Measurements from ENCODE around the gene LEKR1.

LEKR1 gene

DNA sequence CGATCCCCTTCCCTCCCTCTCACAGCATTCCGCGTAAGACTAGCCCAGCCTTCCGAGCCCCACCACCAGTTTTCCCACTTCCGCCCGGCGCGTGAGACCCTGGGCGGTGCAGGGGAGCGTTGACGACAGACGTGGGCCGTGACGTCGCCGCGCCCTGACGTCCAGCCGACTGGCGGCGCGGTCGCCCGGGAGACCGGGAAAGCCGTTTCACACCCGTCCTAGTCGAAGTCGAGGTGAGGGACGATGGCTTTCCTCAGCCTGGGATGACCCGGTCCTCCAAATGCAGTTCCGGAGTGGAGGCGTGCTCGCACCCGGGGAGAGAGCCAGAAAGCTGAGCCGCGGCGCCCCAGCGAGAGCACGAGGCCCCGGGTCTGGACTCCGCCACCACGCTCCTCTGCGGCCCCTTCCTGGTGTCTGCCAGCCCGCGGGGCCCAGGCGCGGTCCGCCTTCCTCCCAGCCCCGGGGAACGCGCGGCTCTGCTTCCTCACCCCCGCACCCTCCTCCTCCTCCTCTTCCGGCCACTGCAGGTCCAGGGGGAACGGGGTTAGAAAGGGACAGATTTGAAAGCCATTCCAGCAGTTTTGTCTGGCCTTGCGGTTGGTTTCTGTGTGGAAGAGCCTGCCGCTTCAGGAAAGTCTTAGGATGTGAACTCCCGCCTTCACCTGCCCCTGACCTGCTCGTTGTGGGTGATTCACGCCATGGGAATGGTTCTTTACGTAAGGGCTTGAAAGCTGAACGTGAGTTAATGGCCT is at the start of gene LEKR1:
Gene LEKR1, plus strand, starts transcription at position 210 of the 752 bp plus-strand sequence. CDS start 2,977 bp downstream, outside the sequence.
- peaks cover 3% of the 10 kb centered on the region for H3K36me3 Mint-ChIP-seq
- H3K27ac Mint-ChIP-seq: peak within 1 kb of the TSS; percentile 97
- no peaks in the 10 kb centered on the region for H3K27me3 Mint-ChIP-seq
- peaks cover 26% of the 10 kb centered on the region for H3K4me1 Mint-ChIP-seq (ENCODE audit: low read depth)
- H3K4me3 Mint-ChIP-seq: peak within 1 kb of the TSS; percentile 88
- H3K9me3 Mint-ChIP-seq (ENCODE audit: low read depth): no peaks in the 10 kb centered on the region

DNA sequence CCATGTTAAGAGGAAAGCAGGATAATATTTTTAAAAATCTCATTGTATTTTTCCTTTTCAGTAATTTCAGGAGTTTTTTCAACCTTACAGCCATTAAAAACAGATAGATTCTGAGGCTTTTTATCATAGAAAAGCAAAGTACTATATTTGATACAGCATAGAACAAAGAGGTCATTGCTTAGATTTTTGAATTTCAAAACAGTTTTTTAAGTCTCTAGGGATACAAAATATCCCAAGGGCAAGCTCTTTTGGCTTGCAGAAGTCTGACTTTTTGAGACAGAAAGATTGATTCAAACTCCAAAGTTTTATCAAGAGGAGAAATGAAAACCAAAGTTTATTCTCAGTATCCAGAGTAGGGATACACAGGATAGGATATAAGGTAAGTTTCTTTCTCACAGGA is 49.3 kb upstream of the LEKR1 start:
- Mint-ChIP-seq H3K27me3 (peaks cover 2% of the 10 kb centered on the region), H3K4me3 (no peak overlapping the region), H3K9me3 (ENCODE audit: low read depth) (no peaks in the 10 kb centered on the region), H3K36me3 (peaks cover 2% of the 10 kb centered on the region), H3K4me1 (ENCODE audit: low read depth) (no peaks in the 10 kb centered on the region), H3K27ac (no peak overlapping the region)

DNA sequence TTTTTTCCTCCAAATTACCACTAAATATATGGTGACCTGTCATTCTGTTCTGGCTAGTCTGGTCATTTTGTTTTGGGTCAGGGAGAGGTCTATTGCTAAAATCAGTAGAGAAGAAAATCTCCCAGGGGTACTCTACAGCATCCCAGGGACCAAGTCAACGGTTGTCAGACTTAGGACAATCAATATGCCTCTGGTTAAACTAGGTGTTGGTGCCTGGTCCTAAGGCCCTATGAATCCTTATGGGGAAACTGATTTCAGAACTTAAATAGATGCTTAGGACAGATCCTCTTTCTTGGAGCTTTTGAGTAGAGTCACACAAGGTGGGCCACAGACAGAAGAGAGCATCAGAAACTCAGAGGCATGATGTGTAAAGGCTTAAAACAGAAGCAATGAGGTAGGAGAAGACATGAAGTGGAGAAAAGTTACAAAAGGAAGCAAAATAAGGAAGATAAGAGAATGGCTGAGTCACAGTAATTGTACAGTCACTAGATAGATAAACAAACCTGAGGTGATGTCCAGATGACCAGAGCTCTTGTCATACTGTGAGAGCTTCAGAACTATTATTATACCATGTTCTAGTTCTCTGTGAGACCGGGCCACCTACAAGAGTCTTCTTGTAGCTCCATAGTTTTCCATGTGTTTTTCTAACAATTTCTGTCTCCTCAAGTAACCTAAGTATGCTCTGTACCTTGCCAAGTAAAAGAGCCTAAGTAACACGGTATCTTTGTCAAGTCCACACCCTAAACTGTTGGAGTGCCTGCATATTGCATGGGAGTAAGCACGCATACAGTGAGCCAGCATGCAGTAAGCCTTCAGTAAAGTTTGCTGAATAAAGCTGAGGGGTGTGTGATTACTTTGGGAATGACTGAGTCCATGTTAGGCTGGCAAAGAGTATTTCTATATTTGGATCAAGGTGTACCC is 44.6 kb upstream of the LEKR1 start:
- Mint-ChIP-seq H3K27me3 (no peaks in the 10 kb centered on the region), H3K27ac (no peak overlapping the region), H3K36me3 (peaks cover 4% of the 10 kb centered on the region), H3K4me1 (ENCODE audit: low read depth) (peaks cover 4% of the 10 kb centered on the region), H3K4me3 (no peak overlapping the region), H3K9me3 (ENCODE audit: low read depth) (no peaks in the 10 kb centered on the region)

DNA sequence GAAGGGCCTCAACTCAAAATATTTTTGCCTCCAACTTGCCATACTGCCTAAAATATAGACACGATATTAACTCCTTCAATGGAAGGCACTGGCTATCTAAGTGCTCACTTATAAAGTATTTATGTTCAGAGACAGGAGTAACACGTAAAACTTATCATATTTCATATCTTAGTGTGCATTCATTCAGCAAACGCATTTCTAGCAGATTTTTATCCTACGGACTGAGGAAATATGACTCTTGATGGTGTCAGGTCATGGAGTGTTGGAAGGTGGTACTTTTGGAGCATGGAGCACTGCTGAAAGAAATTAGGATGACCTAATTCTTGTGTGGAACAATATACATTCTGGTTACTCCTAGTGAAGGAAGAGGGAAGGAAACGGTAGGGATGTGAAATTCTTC is 43.8 kb upstream of the LEKR1 start:
- H3K36me3 Mint-ChIP-seq: peaks cover 4% of the 10 kb centered on the region
- no peaks in the 10 kb centered on the region for H3K27me3 Mint-ChIP-seq
- H3K9me3 Mint-ChIP-seq (ENCODE audit: low read depth): no peaks in the 10 kb centered on the region
- no peak overlapping the region for H3K27ac Mint-ChIP-seq
- H3K4me3 Mint-ChIP-seq: no peak overlapping the region
- peaks cover 5% of the 10 kb centered on the region for H3K4me1 Mint-ChIP-seq (ENCODE audit: low read depth)

DNA sequence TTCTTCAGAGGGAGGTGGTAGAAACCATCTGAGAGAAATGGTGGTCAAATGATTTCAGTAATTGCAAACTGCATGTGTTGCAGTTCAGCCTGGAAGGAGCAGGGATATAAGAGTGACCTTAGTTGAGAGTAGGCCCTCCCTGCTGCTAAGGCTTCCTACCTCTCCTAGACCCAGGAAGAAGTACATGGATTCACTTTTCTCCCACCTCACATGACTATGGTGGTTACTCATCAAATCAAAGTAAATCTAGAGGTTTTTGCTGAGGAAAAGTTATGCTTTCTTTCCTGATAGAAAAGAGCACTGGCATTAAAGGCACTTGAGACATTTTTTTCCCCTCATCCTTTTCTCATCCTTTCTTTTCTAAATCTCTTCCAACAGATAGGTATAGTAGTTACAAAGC is 43.2 kb upstream of the LEKR1 start:
- Mint-ChIP-seq H3K4me3 (no peak overlapping the region), H3K27ac (no peak overlapping the region), H3K4me1 (ENCODE audit: low read depth) (peaks cover 7% of the 10 kb centered on the region), H3K27me3 (no peaks in the 10 kb centered on the region), H3K9me3 (ENCODE audit: low read depth) (no peaks in the 10 kb centered on the region), H3K36me3 (peaks cover 5% of the 10 kb centered on the region)

DNA sequence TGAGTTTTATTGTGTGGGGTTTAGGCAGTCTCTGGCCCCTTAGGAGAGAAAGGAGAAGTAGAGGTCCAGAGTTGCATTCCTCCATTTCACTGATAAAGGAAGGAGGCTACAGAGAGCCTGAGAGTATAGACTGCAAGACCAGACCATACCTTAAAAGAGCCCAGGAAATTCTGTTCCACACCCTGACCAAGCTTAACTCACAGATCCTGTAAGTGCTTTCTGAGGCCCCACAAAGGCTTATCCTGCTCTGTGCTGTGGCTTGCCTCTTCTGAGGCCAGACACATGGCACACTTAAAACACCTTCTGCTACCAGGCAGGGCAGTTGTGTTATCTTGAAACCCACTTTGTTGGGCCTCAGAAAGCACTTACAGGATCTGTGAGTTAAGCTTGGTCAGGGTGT is 39.2 kb upstream of the LEKR1 start:
- Mint-ChIP-seq H3K4me3 (no peak overlapping the region), H3K36me3 (peaks cover 7% of the 10 kb centered on the region), H3K9me3 (ENCODE audit: low read depth) (no peaks in the 10 kb centered on the region), H3K27ac (no peak overlapping the region), H3K27me3 (no peaks in the 10 kb centered on the region), H3K4me1 (ENCODE audit: low read depth) (peaks cover 16% of the 10 kb centered on the region)

DNA sequence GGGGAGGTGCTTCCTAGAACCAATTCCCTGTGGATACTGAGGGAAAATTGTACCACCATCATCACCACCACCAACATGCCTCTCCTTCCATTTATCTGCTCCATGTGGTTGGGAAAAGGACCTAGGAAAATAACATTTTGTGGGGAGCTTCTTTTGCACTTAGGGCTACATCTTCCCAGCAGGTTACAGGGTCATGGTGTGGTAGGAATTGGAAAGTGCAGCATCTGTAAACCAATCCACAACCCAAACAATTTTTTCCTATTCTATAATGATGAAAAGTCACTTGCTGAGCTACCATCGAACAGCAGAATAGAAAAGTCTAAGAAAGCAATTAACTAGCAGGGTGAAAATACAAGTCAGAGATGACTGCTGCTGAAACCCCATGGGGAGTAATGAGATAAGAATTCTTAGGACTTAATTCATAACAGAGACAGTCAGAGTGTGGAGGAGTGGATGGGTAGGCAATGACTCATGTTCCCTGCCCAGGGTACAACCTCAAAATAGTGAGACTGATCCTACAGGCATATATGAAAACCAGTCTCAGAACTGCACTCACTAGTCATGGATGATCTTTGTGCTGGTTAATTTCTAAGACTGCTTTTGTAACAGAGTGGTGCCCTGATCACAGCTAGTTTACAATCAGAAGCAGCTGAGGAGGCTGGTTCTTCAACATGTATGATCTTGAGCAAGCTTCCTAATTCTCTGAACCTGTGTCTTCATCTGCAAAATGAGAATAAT is 38.1 kb upstream of the LEKR1 start:
- peak overlapping the region; percentile 38 for H3K27ac Mint-ChIP-seq
- H3K9me3 Mint-ChIP-seq (ENCODE audit: low read depth): no peaks in the 10 kb centered on the region
- no peaks in the 10 kb centered on the region for H3K27me3 Mint-ChIP-seq
- peaks cover 7% of the 10 kb centered on the region for H3K36me3 Mint-ChIP-seq
- peak overlapping the region; percentile 31 for H3K4me3 Mint-ChIP-seq
- H3K4me1 Mint-ChIP-seq (ENCODE audit: low read depth): peaks cover 25% of the 10 kb centered on the region

DNA sequence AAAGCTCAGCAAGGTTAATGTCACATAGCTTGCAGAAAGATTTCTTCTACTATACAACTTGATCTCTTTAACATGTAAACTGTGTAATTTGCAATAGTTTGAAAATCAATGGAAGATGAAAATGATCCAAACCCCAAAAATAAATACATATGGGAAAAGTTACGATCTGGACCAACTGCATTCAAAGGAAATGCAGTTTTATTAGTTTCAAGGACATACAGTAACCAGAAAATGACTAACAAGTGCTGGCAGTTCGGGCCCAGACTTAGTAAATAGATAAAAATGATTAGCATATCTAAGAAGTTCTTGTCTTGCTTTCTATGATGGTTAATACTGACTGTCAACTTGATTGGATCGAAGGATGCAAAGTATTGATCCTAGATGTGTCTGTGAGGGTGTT is 37.3 kb upstream of the LEKR1 start:
- H3K27me3 Mint-ChIP-seq: no peaks in the 10 kb centered on the region
- H3K9me3 Mint-ChIP-seq (ENCODE audit: low read depth): no peaks in the 10 kb centered on the region
- peaks cover 30% of the 10 kb centered on the region for H3K4me1 Mint-ChIP-seq (ENCODE audit: low read depth)
- H3K36me3 Mint-ChIP-seq: peaks cover 7% of the 10 kb centered on the region
- H3K27ac Mint-ChIP-seq: no peak overlapping the region
- H3K4me3 Mint-ChIP-seq: no peak overlapping the region

DNA sequence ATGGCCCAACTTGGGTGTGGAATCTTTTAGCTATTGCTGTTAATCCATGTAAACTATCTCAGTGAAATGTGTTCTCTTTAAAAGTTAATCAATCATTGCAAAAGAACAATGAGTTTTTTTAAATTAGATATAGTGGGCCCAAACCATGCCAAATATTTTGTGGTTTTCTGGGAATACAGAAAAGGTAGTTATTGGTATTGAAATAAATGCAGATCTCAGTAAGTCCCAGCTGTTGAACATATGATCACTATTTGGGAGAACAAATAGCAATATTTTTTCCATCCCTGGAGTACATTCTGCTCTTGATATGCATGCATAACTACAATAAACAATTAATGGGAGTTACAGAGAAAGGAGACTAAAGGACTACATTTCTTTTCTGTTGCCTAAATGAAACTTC is 36.0 kb upstream of the LEKR1 start:
- H3K36me3 Mint-ChIP-seq: peaks cover 6% of the 10 kb centered on the region

DNA sequence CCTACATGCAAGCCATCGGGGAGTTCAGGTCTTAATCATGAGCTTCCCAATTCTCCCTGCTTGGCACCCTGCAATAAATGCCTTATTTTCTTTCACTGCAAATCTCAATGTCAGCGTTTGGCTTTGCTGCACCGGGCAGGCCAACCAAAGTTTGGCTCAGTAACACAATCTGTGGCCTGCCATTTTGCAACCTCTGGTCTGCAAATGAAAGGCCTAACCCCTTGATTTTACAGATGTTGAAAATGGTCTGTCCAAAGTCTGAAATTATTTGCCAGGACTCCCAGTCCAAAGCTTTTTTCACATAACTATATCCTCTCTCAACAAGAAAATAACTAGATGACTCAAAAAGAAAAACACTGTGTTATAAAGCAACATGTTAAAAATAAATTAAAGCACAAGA is 34.0 kb upstream of the LEKR1 start:
- H3K27ac Mint-ChIP-seq: no peak overlapping the region
- H3K27me3 Mint-ChIP-seq: no peaks in the 10 kb centered on the region
- H3K4me3 Mint-ChIP-seq: no peak overlapping the region
- no peaks in the 10 kb centered on the region for H3K9me3 Mint-ChIP-seq (ENCODE audit: low read depth)
- H3K36me3 Mint-ChIP-seq: peaks cover 3% of the 10 kb centered on the region
- peaks cover 32% of the 10 kb centered on the region for H3K4me1 Mint-ChIP-seq (ENCODE audit: low read depth)

More for the DNA sequence above, 36.0 kb upstream of the LEKR1 start:
- peaks cover 29% of the 10 kb centered on the region for H3K4me1 Mint-ChIP-seq (ENCODE audit: low read depth)
- H3K9me3 Mint-ChIP-seq (ENCODE audit: low read depth): no peaks in the 10 kb centered on the region
- H3K27me3 Mint-ChIP-seq: no peaks in the 10 kb centered on the region
- H3K4me3 Mint-ChIP-seq: no peak overlapping the region
- H3K27ac Mint-ChIP-seq: no peak overlapping the region

DNA sequence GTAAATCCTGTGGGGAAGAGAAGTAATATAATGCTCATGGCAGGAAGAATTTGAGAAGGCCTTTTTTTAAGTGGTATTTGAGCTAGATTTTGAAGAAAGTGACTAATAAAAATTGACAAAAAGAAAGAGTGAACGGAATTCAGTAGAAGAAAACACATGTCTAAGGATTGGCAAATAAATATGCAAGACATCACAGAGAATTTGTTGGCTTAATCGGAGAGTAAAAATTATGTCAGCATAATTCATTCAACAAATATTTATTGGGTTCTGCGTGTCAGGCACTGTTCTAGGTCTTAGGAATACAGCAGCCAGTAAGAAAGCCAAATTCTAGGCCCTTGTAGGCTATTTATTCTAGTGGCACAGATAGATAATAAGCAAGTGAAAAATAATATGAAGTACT is 33.6 kb upstream of the LEKR1 start:
- peaks cover 3% of the 10 kb centered on the region for H3K36me3 Mint-ChIP-seq
- peaks cover 32% of the 10 kb centered on the region for H3K4me1 Mint-ChIP-seq (ENCODE audit: low read depth)
- no peak overlapping the region for H3K4me3 Mint-ChIP-seq
- H3K9me3 Mint-ChIP-seq (ENCODE audit: low read depth): no peaks in the 10 kb centered on the region
- H3K27me3 Mint-ChIP-seq: no peaks in the 10 kb centered on the region
- H3K27ac Mint-ChIP-seq: no peak overlapping the region

DNA sequence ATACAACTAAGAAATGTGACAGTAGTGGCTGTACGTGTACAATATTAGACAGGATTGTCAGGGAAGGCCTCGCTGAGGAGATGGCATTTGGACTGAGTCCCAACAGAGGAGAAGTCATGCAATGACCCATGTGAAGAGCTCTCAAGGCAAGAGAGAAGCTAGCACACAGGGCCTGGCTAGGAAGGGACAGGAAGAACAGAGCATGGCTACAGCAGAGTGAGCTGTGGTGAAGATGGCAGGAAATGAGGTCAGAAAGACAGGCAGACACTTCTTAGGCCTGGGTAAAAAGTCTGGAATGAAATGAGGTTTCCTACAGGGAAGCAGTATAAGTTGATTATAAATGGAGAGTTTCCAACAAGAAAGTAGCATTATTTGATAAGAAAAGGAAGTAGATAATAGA is 33.2 kb upstream of the LEKR1 start:
- Mint-ChIP-seq H3K27me3 (no peaks in the 10 kb centered on the region), H3K4me3 (no peak overlapping the region), H3K27ac (peak overlapping the region; percentile 76), H3K36me3 (peaks cover 2% of the 10 kb centered on the region), H3K9me3 (ENCODE audit: low read depth) (no peaks in the 10 kb centered on the region), H3K4me1 (ENCODE audit: low read depth) (peaks cover 30% of the 10 kb centered on the region)

DNA sequence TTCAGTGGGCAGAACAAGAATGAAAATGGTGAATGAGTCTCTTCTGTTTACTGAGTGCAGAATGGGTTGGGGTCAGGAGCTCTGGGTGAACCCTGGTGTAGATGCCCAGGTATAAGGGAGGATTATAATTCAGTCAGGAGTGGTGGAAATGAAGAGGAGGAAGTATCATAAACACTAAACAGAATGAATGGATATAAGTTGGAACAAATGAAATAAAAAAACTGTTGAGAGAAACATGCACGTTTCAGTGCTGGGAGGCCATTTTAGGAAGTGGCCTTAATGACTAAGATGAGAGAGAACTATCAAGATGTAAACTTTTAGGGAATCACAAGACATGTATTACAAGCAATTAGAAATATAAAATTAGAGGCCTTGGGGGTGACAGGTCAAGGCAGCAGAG is 32.8 kb upstream of the LEKR1 start:
- H3K27me3 Mint-ChIP-seq: no peaks in the 10 kb centered on the region

DNA sequence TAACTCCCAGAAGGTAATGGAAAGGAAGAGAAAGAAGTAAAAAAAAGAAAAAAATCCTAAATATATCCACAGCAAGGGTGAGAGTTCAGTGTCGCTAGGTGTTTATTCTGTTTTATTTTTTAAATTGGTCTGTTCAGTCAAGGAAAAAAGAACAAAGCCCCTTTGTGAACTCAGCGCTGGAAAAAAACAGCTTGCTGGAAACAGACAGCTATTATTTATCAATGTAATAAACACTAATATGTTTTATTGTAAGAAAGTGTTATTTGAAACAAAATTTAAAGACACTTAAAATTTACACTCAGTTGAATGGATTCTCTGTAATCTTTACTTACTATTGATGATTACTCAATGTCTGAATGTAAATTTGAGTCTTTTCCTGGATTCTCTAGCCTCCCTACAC is 32.3 kb upstream of the LEKR1 start:
- no peak overlapping the region for H3K4me3 Mint-ChIP-seq
- H3K27ac Mint-ChIP-seq: peak overlapping the region; percentile 76
- no peaks in the 10 kb centered on the region for H3K27me3 Mint-ChIP-seq
- H3K9me3 Mint-ChIP-seq (ENCODE audit: low read depth): peaks cover 2% of the 10 kb centered on the region
- peaks cover 3% of the 10 kb centered on the region for H3K36me3 Mint-ChIP-seq
- peaks cover 22% of the 10 kb centered on the region for H3K4me1 Mint-ChIP-seq (ENCODE audit: low read depth)

More for the DNA sequence above, 32.8 kb upstream of the LEKR1 start:
- Mint-ChIP-seq H3K27ac (peak overlapping the region; percentile 76), H3K4me1 (ENCODE audit: low read depth) (peaks cover 26% of the 10 kb centered on the region), H3K9me3 (ENCODE audit: low read depth) (no peaks in the 10 kb centered on the region), H3K4me3 (no peak overlapping the region), H3K36me3 (no peaks in the 10 kb centered on the region)

Data from activated naive CD8-positive, alpha-beta T cell (primary cell).